Measurements from ENCODE around the gene PRRC2B.

- TF ChIP-seq, protein P1, sequence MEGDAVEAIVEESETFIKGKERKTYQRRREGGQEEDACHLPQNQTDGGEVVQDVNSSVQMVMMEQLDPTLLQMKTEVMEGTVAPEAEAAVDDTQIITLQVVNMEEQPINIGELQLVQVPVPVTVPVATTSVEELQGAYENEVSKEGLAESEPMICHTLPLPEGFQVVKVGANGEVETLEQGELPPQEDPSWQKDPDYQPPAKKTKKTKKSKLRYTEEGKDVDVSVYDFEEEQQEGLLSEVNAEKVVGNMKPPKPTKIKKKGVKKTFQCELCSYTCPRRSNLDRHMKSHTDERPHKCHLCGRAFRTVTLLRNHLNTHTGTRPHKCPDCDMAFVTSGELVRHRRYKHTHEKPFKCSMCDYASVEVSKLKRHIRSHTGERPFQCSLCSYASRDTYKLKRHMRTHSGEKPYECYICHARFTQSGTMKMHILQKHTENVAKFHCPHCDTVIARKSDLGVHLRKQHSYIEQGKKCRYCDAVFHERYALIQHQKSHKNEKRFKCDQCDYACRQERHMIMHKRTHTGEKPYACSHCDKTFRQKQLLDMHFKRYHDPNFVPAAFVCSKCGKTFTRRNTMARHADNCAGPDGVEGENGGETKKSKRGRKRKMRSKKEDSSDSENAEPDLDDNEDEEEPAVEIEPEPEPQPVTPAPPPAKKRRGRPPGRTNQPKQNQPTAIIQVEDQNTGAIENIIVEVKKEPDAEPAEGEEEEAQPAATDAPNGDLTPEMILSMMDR (IDR thresholded peaks at IDR 0.05; ENCODE audit: poor library complexity), result no peak
- TF ChIP-seq EZH2phosphoT487 (IDR thresholded peaks at IDR 0.05; ENCODE audit: low read depth, severe bottlenecking, unreplicated experiment), result no peak
- TF ChIP-seq EZH2 (IDR thresholded peaks at IDR 0.05; ENCODE audit: borderline replicate concordance), result no peak
These were observed 117.5 kb downstream of the PRRC2B start for GRCh38 chr9:131511416-131511815.
